ENCODE results near the gene TCEA3.

Gene TCEA3

DNA sequence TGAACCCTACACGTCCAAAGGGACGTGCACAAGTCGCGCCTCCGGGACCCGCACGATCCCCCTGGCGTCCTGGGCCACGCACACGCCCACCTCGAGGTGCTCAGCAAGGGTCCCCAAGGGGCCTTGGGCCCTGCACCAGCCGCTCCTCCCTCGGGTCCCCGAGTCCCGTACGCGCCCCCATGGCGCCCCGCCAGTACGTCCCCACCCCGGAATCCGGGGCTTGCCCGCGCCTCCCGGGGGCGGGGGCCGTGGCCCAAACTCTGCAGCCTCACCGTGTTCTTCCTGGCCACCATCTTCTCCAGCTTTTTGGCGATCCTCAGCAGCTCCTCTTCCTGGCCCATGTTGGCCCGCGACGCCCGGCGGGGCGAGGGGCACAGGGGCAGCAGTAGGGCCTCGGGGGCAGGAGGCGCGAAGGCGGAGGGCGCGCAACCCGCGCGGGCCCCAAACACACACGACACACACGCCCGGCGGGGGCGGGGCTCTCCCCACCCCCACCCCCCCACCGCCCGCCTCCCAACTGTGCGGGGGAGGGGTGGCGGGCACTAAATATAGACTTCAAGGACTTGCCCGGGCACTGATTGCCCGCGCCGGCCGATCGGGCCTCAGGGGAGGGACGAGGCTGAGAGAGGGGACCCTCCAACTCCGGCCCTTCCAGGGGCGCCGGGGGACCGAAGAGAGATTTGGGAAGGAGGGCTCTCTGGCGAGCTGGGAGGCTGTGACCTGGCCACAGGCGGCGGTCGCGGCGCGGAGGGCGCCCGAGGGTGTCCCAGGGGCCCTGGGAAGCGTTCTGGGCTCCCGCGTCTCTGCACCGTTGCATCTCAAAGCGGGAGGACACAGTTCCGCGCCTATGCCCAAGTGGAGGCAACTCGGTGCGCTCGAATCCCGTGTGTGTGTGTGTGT, at the start of gene TCEA3:
TCEA3 (minus strand) TSS at position 456 of the 900 bp plus-strand sequence; CDS start at position 341, 115 bp downstream.
- DNase-seq = peak; percentile 48

DNA sequence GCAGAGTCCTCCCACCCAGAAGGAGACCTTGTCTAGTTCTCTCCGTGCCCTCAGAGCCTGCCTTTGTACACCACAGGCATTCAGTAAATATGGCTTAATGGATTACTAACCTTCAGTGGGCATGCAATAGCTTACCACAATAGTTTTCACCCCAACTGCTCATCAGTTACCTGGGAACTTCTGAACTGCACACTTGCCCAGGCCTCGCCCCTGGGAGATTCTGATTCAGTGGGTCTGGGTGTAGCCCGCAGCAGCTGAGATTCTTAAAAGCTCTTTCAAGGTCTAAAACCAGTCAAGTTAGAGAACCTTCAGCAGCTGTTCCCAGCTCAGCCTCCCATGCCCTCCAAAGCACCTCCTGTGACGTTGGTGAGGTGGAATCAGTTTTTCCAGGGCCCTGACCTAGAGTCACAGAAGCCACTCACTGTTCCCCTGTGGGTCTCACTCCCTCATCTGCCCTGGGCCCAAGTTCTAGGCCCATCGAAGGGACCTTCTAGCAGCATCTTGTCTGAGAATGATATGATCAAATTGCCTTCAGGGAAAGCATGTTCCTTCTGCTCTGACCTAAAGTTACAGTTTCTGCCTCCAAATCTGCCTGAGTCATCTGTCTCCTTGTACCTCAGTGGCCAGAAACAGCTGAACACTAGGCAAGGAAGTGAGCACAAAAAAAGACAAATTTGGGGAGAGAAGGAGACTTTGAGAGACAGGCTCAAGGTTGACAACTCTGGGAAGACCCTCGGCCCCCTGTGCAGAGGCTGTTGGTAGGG, 48.7 kb upstream of the TCEA3 start:
- DNase-seq = no peak

DNA sequence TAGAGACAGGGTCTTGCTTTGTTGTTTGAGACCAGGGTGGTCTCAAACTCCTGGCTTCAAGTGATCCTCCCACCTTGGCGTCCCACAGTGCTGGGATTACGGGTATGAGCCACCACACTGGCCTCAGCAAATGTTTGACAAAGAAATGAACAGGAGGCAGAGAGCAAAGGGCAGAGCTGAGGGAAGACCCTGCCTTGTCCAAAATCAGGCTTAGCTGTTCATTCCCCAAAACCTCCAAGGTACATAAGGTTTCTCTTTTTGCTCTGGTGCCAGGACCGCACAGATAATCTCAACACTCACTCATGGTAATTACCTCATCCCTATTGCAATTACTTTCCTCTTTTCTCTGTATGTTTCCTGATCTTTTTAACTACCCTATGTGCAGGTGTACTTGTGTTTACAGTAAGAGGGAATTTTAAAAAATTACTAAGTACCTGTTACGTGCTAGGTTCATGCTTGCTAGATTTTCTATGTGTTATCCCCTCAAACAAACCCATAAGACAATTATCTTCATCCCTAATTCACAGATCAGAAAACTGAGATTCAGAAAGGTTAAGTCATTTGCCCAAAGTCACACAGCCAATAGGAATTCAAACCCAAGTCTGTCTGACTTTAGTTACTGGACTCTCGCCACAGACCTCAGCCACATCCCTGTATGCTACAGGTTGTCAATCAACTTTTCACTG, 47.9 kb upstream of the TCEA3 start:
- DNase-seq = no peak

DNA sequence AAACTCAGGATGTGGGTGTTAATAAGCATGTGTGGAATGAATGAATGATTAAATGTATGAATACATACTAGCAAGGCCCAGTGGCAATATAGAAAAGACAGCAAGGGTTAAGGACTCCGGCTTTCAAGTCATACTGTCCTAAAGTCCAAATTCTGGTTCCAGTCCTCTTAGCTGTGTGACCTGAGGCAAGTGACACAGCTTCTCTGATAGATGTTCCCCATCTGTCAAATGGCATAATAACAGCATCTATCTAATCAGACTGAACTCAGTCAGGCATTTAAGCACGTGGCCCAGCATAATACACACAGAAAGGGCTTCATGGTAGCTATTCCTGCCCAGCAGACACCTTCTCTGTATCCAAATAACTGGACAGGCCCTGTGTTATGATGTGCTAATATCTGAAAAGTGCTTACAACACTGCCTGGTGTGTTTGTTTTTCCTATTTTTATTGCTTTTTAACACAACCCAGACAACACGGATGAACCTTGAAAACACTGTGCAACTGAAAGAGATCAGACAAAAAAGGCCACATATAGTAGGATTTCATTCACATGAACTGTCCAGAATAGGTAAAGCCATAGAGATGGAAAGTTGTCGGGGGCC, 47.0 kb upstream of the TCEA3 start:
- no peak for DNase-seq

DNA sequence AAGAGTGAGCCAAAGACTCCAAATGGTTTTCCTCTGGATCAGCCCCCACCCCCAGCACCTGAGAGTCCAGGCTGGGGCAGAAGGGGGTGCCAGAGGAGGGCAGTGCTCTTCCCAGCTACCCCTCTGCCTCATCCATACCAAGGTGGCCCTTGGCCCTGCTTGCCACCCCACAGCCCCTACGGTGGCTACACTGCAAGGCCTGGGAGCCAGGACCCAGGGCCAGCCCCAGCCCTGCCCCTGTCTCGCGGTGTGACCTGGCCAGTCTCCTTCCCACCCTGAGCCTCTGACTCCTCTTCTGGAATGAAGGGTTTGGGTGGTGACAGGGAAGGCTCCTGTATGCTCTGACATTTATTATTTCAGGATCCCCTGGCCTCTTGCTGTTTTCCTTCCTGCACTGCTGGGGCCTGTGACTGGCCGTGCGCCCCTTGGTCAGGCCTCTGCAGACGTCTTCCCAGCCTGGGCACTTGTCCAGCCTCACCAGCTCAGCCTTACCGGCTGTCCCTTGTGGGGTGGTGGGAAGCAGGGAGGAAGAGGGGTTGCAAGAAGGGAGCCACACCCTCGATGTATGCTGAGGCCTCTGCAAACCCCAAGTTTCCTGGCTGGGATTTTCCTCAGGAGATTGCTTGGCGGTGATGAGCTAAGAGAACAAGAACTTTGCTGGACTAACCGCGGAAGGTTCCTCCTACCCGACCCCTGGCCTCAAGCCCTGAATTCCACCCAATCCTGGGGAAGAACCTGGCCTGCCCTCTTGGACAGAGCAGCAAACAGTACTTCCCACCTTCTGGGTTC, 45.9 kb upstream of the TCEA3 start:
- DNase-seq = no peak

DNA sequence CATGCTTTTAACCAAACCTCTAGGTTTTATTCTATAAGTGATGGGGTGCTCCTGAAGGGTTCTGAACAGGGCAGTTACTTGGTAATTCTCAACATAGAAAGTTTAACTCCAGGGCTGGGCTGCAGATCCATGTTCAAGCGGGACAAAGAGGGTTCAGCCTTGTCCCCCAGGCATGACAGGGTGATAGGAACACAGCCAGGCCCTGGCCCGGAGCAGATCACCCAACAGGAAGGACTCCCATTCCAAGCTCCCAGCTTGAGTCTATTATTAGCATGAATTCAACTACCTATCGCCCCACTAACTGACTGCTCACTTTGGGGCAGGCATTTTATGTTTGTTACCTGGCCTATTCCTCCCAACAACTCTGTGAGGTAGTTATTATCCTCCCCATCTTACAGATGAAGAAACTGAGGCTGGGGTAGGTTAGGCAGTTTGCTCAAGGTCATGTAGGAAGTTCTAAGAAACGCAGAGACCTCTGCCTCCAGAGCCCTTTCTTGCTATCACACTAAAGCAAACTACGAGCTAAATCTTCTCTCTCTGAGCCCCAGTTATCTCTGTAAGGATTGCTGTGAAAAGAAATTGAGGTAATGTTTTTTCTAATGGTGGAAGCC, 44.9 kb upstream of the TCEA3 start:
- DNase-seq = no peak

DNA sequence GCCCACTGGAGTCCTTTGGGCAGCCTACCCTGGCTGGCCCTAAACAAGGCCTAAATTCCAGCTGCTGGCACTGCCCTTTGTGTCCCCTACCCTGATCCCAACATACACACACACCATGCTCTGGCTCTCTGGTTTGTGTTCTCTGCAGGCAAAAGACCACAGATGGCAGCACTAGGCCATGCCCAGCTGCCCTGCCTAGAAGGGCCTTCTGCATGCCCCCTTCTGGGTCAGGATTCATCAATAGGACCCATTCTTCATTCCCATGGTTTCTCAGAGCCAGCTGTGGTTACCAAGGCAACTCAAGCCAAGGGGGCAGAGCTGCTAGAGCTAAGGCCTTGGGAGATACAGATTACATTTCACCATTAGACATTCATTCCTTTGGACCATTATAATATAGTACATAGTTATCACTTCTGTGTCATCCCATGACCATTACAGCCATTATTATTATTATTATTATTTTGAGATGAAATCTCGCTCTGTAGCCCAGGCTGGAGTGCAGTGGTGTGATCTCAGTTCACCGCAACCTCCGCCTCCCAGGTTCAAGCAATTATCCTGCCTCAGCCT, 42.0 kb upstream of the TCEA3 start:
- no peak for DNase-seq

DNA sequence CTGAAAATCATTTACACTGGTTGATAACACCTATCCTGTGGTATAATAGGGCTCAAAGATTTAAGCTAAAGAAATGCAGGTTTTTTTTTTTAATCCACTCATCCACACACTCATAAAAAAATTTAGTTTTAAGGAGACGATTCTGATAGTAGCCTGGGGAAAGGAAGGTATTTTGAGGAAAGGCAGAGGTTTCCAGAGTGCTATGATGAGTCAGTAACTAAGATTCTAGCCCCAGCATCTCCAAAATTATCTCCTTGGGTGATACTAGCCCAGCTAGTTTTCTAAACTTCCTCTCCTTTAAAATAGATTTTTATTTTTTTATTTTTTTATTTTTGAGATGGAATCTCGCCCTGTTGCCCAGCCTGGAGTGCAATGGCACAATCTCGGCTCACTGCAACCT, 38.7 kb upstream of the TCEA3 start:
- no peak for DNase-seq

DNA sequence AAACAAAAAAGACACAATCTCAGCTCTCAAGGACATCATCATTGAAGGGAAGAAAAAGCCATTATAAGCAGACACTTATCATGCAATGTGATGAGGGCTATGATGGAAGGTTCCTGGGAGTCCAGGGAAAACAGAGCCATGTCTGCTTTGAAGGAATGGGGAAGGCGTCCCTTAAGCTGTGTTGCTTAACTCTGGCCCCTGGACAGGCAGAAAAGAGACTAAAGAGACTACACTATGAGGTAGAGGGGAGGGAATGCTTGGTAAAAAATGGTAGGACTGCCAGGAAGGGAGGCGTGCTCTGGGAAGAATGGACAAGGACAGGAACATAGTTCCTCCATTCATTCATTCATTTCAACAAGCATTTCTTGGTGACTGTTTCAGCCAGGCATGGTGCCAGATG, 38.2 kb upstream of the TCEA3 start:
- no peak for DNase-seq

DNA sequence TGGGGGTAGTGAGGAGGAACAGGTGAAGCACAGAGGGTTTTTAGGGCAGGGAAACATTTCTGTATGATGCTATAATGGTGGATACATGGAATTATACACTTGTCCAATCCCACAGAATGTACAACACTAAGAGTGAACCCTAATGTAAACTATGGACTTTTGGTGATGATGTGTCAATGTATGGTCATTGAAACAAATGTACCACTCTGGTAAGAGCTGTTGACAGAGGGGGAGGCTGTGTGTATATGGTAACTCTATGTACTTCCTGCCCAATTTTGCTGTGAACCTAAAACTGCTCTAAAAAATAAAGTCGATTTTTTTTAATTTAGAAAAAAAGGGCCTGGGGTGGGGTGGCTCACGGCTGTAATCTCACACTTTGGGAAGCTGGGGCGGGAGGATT, 36.5 kb upstream of the TCEA3 start:
- DNase-seq = no peak

DNA sequence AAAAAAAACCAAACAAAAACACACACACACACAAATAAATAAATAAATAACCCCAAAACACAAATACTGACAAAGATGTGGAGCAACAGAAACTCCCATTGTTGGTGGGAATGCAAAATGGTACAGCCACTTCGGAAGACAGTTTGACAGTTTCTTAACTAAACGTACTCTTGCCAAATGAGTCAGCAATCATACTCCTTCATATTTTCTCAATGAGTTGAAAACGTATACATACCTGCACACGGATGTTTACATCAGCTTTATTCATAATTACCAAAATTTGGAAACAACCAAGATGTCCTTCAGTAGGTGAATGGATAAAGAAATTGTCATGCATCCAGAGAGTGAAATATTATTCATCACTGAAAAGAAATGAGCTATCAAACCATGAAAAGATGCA, 36.0 kb upstream of the TCEA3 start:
- DNase-seq = no peak

DNA sequence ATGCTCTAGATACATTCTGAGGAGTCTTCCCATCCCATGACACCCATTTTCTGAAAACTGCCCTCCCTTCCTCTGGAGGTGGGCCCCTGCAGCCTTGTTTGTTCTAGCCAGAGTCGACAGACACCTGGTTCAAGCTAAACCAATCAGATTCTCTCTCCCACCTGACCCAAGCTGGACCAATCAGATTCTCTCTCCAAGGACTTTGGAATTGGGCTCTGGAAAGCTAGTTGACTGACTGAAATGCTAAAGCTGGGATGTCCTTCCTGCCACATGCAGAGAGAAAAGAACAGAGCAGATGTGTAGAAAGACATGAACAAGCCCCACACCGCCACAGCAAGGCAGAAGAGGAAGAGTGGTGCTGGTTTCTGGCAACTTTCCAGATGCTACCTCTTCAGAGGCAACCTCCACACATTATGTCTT, 34.8 kb upstream of the TCEA3 start:
- DNase-seq = no peak

DNA sequence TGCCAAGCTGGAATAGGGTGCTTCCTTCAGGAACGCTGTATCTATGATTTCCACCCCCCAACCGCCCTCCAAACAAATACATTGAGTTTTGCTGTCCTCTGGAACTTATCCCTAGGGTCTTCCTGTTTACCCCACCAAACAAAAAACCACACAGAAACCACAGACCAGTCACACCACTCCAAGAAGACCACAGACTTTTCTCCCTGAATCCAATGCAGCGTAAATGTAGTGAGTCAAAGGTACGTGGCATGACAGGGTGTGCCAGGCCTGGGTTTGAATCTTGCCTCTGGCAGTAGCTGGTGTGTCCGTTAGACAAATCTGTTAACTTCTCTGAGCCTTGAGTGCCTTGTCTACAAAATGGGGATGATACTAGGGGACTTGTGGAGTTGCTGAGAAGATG, 31.7 kb upstream of the TCEA3 start:
- no peak for DNase-seq

DNA sequence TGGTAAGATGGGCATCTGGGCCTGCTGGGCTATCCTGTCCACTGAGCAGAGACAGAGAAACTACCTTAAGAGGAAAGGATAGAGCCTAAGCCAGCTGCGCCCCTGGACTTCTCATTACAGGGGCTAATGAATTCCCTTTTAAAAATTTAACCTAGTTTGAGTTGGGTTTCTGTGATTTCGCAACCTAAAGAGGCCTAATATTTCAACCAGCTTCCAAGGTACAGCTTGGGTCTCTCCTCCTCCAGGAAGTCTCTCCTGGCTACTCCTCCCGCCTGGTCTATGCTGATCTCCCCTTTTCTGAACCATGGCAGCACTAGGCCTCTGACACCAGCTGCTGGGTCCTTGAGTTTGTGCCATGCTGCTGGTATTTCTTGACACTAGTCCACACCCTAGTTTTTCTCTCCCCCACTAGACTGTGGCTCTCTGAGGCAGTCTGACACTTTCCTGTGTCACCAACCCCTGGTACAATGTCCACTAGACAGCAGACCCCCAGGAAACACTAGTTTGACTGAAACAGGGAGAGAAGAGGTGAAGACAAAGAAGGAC, 29.0 kb upstream of the TCEA3 start:
- no peak for DNase-seq

DNA sequence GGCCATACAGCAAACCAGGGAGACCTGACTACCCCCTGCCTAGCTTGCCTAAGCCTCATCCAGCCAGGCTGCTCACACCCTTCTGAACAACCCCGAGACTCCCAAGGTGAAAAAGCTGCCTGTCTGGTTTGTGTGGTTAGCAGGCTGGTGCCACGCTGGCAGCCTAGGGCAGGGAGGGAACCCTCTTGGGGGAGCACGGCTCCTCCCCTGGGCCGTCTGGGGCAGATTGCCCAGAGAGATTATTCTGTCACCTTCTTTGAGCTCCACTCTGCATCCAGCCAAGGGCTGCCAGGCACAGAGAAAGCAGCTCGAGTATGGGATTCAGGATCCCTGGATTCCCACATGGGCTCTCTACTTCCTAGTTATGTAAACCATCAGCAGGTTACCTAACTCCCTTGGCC, 27.5 kb upstream of the TCEA3 start:
- DNase-seq = peak; percentile 68

DNA sequence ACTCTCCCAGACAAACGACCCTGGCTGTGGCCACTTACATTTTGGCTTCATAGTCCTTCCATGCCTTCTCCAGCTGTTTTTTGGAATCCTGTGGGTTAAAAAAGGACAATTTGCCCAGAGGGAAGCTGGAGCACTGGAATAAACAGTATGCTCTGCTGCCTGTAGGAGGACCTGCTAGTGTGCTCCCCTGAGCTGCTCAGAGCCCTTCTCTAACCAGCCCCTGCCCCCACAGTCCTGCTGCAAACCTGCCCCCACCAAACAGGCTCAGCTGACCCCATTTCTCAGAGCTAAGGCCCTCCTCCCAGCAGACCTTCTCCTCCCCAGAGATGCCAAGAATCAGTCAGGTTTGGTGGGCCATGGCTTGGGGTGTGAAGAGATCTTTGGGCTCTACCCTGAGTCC, 26.9 kb upstream of the TCEA3 start:
- no peak for DNase-seq

DNA sequence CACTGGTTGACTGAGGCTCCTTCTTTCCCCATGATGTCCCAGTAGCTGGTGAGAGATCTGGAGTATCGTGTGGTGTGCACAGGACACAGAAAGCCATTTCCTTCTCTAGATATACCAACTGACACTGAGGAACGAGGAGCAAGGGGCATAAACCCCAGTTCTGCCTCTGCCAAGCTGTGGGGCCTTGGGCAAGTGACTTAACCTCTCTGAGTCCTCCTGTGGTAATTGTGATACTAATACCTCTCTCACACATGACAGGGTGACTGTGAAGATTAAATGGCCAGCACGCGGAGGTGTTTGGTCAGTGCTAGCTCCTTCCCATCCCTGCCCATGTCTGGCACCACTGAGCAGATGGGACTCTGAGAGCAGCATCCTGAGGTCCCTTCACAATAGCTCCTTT, 26.3 kb upstream of the TCEA3 start:
- DNase-seq = no peak

DNA sequence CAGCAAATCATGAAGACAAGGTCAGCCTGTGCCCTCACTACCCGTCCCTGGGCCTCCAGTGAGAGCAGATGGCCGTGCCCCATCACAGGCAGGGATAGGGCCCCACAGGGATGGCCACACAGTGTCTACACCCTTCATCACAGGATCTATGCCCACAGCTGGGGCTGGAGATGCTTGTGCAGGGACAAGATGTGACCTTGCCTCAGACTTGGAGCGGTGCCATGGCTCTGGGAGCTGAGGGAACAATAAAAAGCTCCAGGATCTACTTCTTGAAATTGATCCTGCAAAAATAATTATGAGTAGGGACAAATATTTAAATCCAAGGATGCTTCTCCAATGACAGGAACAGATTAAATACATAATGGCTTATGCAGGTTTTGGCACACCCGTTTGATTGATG, 25.4 kb upstream of the TCEA3 start:
- peak; percentile 17 for DNase-seq

DNA sequence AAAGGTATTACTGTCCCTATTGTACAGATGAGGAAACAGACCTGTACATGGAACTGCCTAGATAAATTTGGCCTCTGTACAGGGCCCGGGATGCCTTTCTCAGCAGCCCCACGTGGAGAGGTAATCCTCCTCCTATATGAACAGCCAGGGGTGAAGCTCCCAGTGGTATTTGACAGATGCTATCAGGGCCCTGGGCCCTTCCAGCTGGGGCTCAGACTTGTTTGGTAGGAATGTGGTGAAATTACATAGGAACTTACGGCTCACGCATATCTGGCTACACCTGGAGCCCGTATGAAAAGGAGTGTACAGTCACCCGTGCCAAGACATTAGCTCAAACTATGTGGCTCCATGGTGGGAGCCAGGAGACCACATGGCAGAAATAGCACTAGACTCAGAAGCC, 24.8 kb upstream of the TCEA3 start:
- no peak for DNase-seq

DNA sequence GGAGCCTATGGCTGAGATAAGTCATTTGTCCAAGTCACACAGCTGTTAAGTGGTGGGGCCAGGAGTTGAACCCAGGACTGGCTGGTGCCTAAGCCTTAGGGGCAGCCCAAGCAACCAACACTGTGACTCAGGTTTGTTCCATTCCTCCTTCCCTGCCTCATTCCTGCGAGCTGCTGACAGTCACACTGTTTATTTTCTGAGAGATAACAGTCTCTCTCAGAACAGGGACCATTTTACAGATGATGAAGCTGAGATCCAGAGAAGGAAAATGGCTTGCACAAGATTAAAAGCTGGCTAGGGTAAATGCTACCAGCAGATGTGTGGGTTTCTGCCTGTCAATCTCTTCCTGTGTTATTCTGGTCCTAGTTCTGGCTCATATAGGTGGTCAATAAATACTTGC, 24.3 kb upstream of the TCEA3 start:
- no peak for DNase-seq

DNA sequence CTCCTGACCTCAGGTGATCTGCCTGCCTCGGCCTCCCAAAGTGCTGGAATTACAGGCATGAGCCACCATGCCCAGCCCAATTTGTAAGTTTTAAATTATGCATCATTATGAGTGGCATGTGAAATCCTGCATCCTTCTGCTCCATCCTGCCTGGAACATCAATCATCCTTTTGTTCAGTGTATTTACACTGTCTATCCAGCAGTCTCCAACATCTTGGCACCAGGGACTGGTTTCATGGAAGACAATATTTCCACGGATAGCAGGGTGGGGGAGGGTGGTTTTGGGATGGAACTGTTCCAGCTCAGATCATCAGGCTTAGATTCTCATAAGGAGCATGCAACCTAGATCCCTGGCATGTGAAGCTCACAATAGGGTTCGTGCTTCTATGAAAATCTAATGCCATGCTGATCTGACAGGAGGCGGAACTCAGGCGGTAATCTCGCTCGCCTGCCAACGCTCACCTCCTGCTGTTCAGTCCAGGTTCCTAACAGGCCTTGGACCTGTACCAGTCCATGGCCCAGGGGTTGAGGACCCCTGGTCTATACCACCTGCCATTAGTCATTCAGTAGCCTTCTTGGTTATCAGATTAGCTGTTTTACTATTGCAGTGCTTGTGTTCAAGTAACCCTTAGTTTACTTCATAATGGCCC, 22.2 kb upstream of the TCEA3 start:
- DNase-seq = peak; percentile 53
